GM19043 (cell line): ENCODE data around the gene FLOT1.

Experiments
- ATAC-seq: cut with Tn5 transposase; IDR thresholded peaks from one replicate; pipeline ENCODE4 v1.9.1; 2021; ENCODE audit warnings: low read depth; ENCODE audit not compliant: unreplicated experiment

Gene FLOT1

GRCh38 chr6:30705620-30706019, 36.9 kb downstream of the FLOT1 start:
- no peak for ATAC-seq

- ATAC-seq: no peak
Observed at GRCh38 chr6:30703821-30704220, 38.7 kb downstream of the FLOT1 start.

DNA sequence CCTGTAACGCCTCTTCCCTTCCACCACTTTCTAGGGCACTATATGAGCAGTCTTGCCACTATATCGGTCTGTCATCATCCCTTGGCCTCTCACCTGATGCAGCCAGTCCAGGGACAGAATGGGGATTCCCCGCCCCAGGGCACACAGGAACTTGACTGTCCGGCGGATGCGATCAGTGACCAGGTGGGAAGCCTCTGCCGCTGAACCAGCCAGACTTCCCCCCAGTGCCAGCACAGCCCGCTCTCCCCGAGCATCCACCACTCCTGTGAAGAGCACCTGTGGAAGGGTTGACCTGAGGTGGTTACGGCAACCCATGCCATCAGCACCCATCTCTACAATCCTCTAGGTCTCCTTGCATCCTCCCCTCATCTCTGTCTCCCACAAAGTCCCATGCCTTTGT, 39.5 kb downstream of the FLOT1 start:
- no peak for ATAC-seq

DNA sequence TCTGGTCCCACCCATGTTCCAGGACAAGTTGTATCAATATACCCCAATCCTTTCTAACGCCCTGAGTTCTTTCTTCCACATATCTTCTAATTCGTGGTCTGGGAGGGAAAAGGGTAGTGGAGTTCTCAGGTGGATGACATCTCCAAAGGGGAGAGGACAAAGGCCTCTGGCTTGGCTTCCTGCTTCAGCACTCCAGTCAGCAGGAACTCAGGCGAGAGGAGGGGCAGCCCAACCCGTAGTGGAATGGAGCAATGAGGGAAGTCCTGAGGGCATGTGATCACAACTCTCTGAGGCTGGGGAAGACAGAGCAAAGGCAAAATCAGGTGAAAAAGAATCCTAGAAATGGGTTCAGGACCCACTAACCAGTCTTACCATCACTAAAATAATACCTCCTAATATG, 42.1 kb downstream of the FLOT1 start:
- no peak for ATAC-seq

DNA sequence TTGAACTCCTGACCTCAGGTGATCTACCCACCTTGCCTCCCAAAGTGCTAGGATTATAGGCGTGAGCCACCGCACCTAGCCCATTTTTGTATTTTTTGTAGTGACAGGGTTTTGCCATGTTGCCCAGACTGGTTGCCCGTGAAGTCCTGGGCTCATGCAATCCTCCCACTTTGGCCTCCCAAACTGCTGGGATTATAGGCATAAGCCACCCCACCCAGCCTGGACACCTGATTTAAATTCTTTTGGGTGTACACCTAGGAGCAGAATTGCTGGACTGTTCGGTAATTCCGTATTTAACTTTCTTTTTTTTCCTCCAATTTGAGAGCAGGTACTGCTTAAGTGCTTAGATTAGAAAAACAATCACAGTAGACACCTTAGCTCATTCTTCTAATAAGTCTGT, 46.1 kb downstream of the FLOT1 start:
- no peak for ATAC-seq

DNA sequence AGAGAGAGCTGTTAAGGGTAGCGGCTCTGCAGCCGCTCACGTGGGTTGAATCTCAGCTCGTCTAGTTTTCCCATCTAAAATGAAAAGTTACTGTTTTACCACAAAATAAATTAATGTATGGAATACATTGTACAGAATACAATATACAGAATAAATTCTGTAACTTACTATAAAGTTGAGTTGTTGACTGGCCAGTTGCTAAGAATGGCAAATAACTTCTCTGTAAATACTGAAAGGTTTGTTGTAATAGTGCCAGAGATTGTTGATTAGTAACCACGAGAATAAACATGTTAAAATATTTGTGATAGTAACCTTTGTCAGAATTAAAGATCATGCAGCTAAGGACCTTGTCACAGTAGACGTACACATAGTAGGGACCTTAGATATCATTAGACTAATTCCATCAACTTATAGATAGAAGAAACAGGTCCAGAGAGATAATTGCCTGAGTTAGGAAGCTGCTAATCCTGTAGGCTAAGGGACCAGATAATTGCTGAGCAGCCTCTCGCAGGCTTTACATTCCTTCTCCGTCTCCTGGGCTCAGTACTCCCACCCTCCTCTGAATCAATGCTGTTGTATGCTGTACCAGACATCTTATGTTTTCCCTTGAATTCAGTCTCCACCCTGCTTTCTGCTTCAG, 51.2 kb downstream of the FLOT1 start:
- ATAC-seq: no peak

DNA sequence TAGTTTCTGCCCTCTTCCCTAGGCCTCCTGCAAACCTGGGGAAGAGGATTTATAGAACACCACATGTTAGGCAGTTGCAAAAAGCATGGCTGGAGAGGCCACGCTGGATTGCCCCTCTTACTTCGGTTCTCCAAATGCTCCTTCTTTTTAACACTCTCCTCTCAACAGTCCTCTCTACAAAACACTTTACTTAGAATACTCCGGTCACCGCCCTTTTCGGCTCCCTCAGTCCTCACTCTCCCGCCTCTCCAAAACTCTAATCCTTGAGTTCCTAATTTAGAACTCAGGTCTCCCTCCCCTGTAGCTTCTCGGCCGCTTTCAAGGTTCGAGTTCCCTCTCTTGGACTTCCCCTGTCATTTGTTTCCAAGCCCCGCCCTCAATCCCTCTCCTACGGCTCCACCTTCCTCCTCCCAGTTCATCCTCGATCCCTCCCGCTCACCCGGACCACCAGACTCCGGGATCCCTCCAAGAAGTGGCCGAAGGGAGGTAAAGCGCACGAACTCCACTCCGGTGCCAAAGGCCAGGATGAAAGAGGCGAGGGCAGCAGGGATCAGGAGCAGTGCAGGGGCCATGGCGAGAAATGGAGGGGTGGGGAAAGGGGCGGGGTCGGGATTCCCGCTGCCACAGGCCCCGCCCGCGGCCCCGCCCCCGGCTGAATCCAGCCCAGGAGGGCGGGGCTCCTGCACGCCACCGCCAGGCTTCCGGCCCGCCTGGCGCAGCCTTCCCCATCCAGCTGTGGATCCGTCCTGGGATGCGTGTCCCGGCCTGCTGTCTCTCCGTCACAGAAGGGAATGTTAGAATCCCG, 51.9 kb downstream of the FLOT1 start, which contains the start of gene NRM:
Gene NRM (minus strand): TSS at position 582 of the 805 bp plus-strand sequence. CDS start 10 bp downstream, at position 572.
- ATAC-seq: no peak

- no peak for ATAC-seq
Observed at GRCh38 chr6:30689985-30690384, 52.5 kb downstream of the FLOT1 start.

- ATAC-seq: no peak
Observed at GRCh38 chr6:30689022-30689865, 53.2 kb downstream of the FLOT1 start.

DNA sequence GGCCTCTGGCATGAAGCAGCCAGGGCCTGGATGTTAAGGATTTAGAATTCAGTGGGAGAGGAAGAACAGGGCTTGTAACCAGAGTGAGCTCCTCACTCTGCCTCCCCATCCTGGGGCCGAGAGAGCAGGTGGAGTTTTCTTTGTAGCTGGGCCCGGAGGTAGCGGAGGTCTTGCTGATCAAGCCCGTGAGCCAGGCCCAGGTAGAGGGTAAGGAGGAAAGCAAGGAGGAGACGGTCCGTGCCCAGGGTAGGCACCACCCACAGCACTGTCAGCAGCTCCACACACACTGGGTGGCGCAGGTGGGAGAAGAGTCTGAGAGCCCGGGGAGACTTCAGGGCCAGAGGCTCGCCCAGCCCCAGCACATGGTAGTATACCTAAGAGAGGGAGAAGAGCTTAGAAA, 53.9 kb downstream of the FLOT1 start:
- no peak for ATAC-seq

DNA sequence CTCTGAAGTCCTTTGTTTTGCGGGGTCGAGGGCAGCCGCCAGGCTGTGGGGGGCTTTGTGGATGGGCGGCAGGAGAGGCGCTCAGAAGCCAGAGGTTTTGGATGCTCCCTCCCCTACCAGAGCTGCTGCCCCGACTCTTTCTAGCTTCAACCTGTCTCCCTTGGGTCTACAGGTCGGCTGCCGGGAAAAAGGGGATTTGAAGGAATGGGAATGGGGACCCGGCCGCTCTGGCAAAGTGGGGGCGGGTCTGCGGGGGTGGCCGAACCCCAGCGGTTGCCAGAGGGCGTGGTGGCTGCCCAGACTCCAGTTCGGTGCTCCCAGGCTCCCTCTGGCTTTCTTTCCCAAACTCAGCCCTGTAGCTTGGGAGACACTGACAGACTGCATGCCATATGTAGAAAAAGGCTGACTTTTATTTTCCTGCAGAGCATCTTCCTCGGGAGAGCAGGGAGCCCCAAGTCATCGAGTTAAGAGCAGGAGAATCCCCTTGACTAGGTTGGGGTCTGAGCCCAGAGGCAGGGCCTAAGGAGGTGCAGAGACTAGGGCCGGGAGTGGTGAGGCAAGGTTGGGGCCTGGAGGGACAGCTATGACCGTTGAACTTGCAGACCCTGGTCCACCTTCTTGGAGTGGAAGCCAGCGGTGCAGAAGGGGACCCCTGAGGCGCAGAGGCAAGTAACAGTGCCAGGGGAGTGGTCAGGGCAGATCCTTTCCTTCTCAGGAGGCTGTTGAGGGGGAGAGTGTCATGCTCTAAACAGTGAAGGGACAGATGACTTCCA, 54.6 kb downstream of the FLOT1 start:
- ATAC-seq: no peak

GRCh38 chr6:30686908-30687658, 55.4 kb downstream of the FLOT1 start:
- ATAC-seq: peak; percentile 48

GRCh38 chr6:30686009-30686907, 56.2 kb downstream of the FLOT1 start, which contains the start of gene PPP1R18:
Gene PPP1R18 (minus strand): TSS chr6:30686645. CDS start chr6:30686018, 627 bp downstream.
- ATAC-seq: no peak

GRCh38 chr6:30685157-30686008, 57.1 kb downstream of the FLOT1 start:
- no peak for ATAC-seq

DNA sequence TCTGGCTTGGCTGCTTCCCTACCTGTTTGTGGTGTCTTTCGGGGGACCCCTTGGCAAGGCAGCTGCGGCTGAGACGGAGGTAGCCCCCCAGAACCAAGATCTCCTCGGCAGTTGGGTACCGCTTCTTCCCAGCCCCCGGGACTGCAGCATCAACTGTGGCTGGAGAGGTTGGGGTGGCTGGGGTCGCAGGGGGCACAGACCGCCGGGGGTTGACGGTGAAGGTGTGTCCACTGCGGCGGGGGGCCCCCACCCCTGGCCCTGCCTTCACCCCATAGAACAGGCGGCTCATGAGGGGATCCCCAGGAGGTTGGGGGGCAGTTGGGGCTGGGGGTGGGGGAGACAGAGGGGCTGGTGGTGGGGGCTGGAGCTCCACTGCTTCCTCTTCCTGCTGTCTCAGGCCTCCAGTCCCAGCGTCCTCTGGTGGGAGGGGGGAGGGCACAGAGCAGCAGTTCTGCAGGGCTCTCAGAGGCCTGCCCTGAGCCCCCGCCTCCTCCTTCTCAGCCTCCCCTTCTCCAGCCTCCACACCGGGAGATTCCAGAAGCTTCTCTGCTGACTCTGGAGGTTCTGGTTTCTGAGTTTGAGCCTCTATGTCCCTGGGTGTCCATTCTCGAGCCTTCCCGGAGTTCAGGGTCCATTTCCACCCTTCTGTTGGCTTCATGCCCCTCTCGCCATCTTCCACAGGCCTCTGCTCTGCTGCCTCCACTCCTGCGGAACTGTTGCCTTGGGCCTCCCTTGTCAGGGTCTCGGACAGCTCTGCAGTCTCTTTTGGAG, 57.9 kb downstream of the FLOT1 start:
- no peak for ATAC-seq

DNA sequence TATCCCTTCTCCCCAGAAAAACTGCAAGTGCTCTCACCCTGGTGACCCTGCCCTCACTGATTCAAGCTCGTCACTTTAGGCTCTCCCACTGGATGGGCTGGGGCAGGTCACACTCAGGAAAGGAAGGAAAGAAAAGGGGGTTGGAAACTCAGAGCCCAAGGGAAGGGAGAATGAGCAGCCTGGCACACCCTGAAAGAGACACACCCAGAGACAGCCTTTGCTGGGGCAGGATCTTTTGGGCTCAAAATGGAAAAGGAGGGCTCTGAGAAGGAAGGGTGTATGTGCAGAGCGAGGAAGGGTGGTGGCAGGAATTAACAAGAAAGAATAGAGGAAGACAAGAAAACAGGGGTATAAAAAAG, 58.5 kb downstream of the FLOT1 start:
- no peak for ATAC-seq
